ENCODE measurements around the gene RBMS3. TPM values are rescaled to one million over a fixed set of nuclear protein-coding genes. Genes with fewer than 3 reads are reported as not detected.

RBMS3 gene
- polyA plus RNA-seq, 3 donors from 2014 or later, result not detected

GRCh38 chr3:29261119-29261518 lies 19.8 kb upstream of the RBMS3 start:
- no peak for DNase-seq
- H3K4me1 Mint-ChIP-seq, result no peaks in the 10 kb centered on the region
- no peak overlapping the region for H3K27ac Mint-ChIP-seq
- H3K27me3 Mint-ChIP-seq (ENCODE audit: low read depth in 3 of 3), result peaks cover 0 to 2% (median 0%) of the 10 kb centered on the region in 3 donors
- H3K36me3 Mint-ChIP-seq, result no peaks in the 10 kb centered on the region
- H3K9me3 Mint-ChIP-seq, result peaks cover 0 to 6% (median 3%) of the 10 kb centered on the region in 6 donors
- no peak overlapping the region for H3K4me3 Mint-ChIP-seq

GRCh38 chr3:29263476-29263875 lies 17.4 kb upstream of the RBMS3 start:
- H3K27me3 Mint-ChIP-seq (ENCODE audit: low read depth in 3 of 3), result no peaks in the 10 kb centered on the region
- H3K36me3 Mint-ChIP-seq, result no peaks in the 10 kb centered on the region
- H3K27ac Mint-ChIP-seq, result no peak overlapping the region
- no peak overlapping the region for H3K4me3 Mint-ChIP-seq
- H3K4me1 Mint-ChIP-seq, result no peaks in the 10 kb centered on the region
- DNase-seq, result no peak
- peaks cover 0 to 6% (median 2%) of the 10 kb centered on the region in 6 donors for H3K9me3 Mint-ChIP-seq

GRCh38 chr3:29265509-29266072 lies 15.3 kb upstream of the RBMS3 start:
- Mint-ChIP-seq H3K27me3 (ENCODE audit: low read depth in 3 of 3) (no peaks in the 10 kb centered on the region), H3K4me1 (no peaks in the 10 kb centered on the region), H3K9me3 (peaks cover 0 to 6% (median 2%) of the 10 kb centered on the region in 6 donors), H3K36me3 (no peaks in the 10 kb centered on the region), H3K27ac (no peak overlapping the region), H3K4me3 (no peak overlapping the region)
- DNase-seq, result no peak

- DNase-seq, result no peak
- Mint-ChIP-seq H3K4me3 (no peak overlapping the region), H3K4me1 (no peaks in the 10 kb centered on the region), H3K27ac (no peak overlapping the region), H3K9me3 (peaks cover 0 to 6% (median 2%) of the 10 kb centered on the region in 6 donors), H3K27me3 (ENCODE audit: low read depth in 3 of 3) (no peaks in the 10 kb centered on the region), H3K36me3 (no peaks in the 10 kb centered on the region)
Measured at GRCh38 chr3:29267226-29267625, 13.6 kb upstream of the RBMS3 start.

- Mint-ChIP-seq H3K9me3 (peaks cover 0 to 6% (median 2%) of the 10 kb centered on the region in 6 donors), H3K27me3 (ENCODE audit: low read depth in 3 of 3) (no peaks in the 10 kb centered on the region), H3K4me1 (no peaks in the 10 kb centered on the region), H3K27ac (no peak overlapping the region), H3K36me3 (no peaks in the 10 kb centered on the region), H3K4me3 (no peak overlapping the region)
- DNase-seq, result no peak
Measured at GRCh38 chr3:29268651-29269050, 12.2 kb upstream of the RBMS3 start.

DNA sequence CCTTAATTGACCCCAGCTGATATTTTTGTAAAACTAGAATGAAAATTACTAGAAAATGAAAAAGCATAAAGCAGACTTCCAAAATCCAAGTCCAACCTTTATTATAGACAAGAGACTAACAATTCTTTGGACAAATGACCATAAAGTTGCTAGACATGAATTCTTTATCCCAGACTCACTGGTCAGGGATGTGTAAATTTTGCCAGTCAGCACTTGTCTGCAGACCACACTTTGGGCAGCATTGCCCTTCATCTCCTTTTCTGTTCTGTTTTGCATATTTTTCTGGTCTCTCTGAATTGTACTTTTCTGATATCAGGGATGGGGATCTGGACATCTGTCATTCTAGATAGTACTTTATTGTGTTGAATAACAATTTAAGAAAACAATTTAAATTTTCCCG lies 10.1 kb upstream of the RBMS3 start:
- no peak for DNase-seq
- H3K27ac Mint-ChIP-seq, result no peak overlapping the region
- H3K9me3 Mint-ChIP-seq, result peaks cover 0 to 4% (median under 1%) of the 10 kb centered on the region in 6 donors
- H3K4me3 Mint-ChIP-seq, result no peak overlapping the region
- no peaks in the 10 kb centered on the region for H3K4me1 Mint-ChIP-seq
- H3K27me3 Mint-ChIP-seq (ENCODE audit: low read depth in 3 of 3), result no peaks in the 10 kb centered on the region
- H3K36me3 Mint-ChIP-seq, result no peaks in the 10 kb centered on the region

GRCh38 chr3:29271475-29271874 lies 9.4 kb upstream of the RBMS3 start:
- Mint-ChIP-seq H3K36me3 (no peaks in the 10 kb centered on the region), H3K27ac (no peak overlapping the region), H3K27me3 (ENCODE audit: low read depth in 3 of 3) (no peaks in the 10 kb centered on the region), H3K4me1 (no peaks in the 10 kb centered on the region), H3K9me3 (peaks cover 0 to 4% (median 1%) of the 10 kb centered on the region in 6 donors), H3K4me3 (no peak overlapping the region)
- DNase-seq, result no peak

GRCh38 chr3:29274667-29275066 lies 6.2 kb upstream of the RBMS3 start:
- Mint-ChIP-seq H3K27me3 (ENCODE audit: low read depth in 3 of 3) (peaks cover 0 to 4% (median 0%) of the 10 kb centered on the region in 3 donors), H3K36me3 (no peaks in the 10 kb centered on the region), H3K4me3 (no peak overlapping the region), H3K27ac (no peak overlapping the region), H3K4me1 (no peaks in the 10 kb centered on the region), H3K9me3 (peaks cover 0 to 4% (median 2%) of the 10 kb centered on the region in 6 donors)
- no peak for DNase-seq

DNA sequence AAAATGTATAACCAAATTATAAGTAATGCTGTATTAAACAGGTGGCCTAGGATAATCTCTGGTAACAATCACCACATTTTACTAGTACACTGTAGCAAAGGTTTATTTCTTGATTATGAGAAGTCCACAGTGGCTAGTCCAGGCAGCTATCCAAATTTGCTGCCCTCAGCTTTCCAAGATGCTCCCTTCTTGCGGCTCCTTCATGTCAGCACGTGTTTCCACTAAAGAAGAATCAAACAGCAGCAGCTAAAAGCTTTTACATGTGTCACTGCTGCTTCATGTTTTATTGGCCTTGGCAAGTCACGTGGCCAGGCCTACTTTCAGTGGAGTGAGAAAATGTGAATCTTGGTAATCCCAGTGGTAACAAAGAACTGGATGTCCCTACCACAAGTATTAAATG lies 5.6 kb upstream of the RBMS3 start:
- Mint-ChIP-seq H3K27ac (no peak overlapping the region), H3K4me1 (peaks cover 0 to under 1% of the 10 kb centered on the region in 2 donors), H3K36me3 (no peaks in the 10 kb centered on the region), H3K9me3 (peaks cover 0 to 4% (median 2%) of the 10 kb centered on the region in 6 donors), H3K27me3 (ENCODE audit: low read depth in 3 of 3) (peaks cover 0 to 8% (median 0%) of the 10 kb centered on the region in 3 donors), H3K4me3 (no peak overlapping the region)
- DNase-seq, result no peak

GRCh38 chr3:29277249-29277648 lies 3.6 kb upstream of the RBMS3 start:
- H3K36me3 Mint-ChIP-seq, result no peaks in the 10 kb centered on the region

DNA sequence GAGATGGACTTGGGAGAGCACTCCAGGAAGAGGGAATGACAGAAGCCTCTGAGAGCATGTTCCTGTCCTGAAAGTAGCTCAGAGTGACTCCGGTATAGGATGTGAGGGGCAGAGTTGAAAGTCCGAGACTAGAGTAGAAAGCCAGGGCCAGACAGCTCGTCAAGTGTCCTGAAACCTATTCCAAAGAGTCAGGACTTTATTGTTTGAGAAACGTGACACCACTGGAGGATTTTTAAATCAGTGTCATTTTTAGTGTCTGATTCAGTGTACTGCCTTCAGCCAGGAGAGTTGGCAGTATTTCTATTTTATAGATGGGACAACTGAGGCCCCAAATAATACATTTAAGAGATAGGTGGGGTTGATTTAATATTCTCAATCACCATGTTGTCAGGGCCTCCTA lies 1.6 kb upstream of the RBMS3 start:
- Mint-ChIP-seq H3K27ac (no peak overlapping the region), H3K27me3 (ENCODE audit: low read depth in 3 of 3) (peaks cover 2 to 10% (median 4%) of the 10 kb centered on the region in 3 donors), H3K36me3 (no peaks in the 10 kb centered on the region), H3K9me3 (peaks cover 0 to 5% (median 0%) of the 10 kb centered on the region in 6 donors), H3K4me1 (peaks cover 14 to 19% of the 10 kb centered on the region in 2 donors), H3K4me3 (no peak overlapping the region)
- DNase-seq, result no peak

More at GRCh38 chr3:29277249-29277648, 3.6 kb upstream of the RBMS3 start:
- H3K27me3 Mint-ChIP-seq (ENCODE audit: low read depth in 3 of 3), result peaks cover 2 to 10% (median 4%) of the 10 kb centered on the region in 3 donors
- H3K4me1 Mint-ChIP-seq, result peaks cover 14 to 19% of the 10 kb centered on the region in 2 donors
- no peak overlapping the region for H3K4me3 Mint-ChIP-seq
- DNase-seq, result no peak
- peaks cover 0 to 3% (median 0%) of the 10 kb centered on the region in 6 donors for H3K9me3 Mint-ChIP-seq
- no peak overlapping the region for H3K27ac Mint-ChIP-seq

- H3K36me3 Mint-ChIP-seq, result no peaks in the 10 kb centered on the region
- peaks cover 0 to 5% (median 0%) of the 10 kb centered on the region in 6 donors for H3K9me3 Mint-ChIP-seq
- H3K4me3 Mint-ChIP-seq, result no peak overlapping the region
- peaks cover 14 to 19% of the 10 kb centered on the region in 2 donors for H3K4me1 Mint-ChIP-seq
- no peak overlapping the region for H3K27ac Mint-ChIP-seq
- no peak for DNase-seq
- peaks cover 2 to 10% (median 4%) of the 10 kb centered on the region in 3 donors for H3K27me3 Mint-ChIP-seq (ENCODE audit: low read depth in 3 of 3)
Measured at GRCh38 chr3:29279806-29280205, 1.1 kb upstream of the RBMS3 start.

DNA sequence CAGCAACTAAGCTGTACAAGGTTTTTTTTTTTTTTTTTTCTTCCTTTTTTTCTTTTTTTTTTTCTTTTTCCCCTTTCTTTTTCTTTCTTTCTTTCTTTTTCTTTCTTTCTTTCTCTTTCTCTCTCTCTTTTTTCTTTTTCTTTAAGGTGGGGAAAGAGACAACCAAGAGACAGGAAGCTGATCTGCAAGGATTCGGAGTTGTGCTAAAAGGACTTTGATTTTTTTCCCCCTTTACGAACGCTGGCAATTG lies 148 bp downstream of the RBMS3 start:
- no peaks in the 10 kb centered on the region for H3K36me3 Mint-ChIP-seq
- H3K4me1 Mint-ChIP-seq, result peaks cover 14 to 19% of the 10 kb centered on the region in 2 donors
- H3K4me3 Mint-ChIP-seq, result peak overlapping the region; percentile 54 to 76 (median 73)
- H3K9me3 Mint-ChIP-seq, result peaks cover 0 to 5% (median 0%) of the 10 kb centered on the region in 6 donors
- no peak for DNase-seq
- H3K27me3 Mint-ChIP-seq (ENCODE audit: low read depth in 3 of 3), result peaks cover 2 to 10% (median 4%) of the 10 kb centered on the region in 3 donors
- no peak overlapping the region for H3K27ac Mint-ChIP-seq

DNA sequence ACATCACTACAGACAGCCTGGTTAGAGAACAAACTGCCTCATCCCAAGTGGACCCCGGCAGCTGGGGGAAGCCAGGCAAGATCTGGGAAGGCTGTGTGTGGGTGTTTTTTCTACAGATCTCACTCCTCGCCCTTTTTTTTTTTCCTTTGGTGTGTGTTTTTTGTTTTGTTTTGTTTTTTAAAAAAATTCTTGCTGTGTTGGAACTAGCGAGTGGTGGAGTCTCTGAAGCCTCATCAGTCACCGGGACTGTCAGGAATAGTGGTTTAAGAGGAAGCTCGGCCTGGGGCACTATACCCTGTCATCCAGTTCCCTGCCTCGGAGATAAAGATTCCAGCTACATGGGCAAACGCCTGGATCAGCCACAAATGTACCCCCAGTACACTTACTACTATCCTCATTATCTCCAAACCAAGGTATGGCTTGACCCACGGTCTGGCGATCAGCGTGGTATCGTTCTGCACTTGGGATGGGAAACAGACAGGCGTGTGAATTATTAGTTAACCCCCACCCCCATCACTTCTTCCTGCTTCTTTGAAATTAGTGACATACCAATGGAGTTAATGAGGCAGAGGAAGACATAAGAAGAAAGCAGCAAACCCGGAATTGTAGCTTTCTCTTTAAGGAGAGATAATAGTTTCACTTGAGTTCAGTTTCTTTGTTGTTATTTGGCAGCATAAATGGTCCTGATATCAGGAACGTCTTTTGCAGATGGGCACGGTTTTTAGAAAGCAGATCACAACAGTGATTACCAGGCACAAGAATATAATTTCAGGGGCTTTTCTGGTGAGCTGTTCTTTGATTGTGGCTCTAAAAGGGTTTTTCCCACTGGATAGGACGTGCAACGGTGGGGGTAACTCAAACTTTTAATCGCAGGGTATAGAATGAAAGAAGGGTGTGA lies 722 bp downstream of the RBMS3 start:
- peaks cover 2 to 10% (median 4%) of the 10 kb centered on the region in 3 donors for H3K27me3 Mint-ChIP-seq (ENCODE audit: low read depth in 3 of 3)
- H3K36me3 Mint-ChIP-seq, result no peaks in the 10 kb centered on the region
- peaks cover 0 to 5% (median under 1%) of the 10 kb centered on the region in 6 donors for H3K9me3 Mint-ChIP-seq
- H3K4me1 Mint-ChIP-seq, result peaks cover 14 to 19% of the 10 kb centered on the region in 2 donors
- no peak for DNase-seq
- peak overlapping the region; percentile 54 to 76 (median 73) for H3K4me3 Mint-ChIP-seq
- no peak overlapping the region for H3K27ac Mint-ChIP-seq
